Neuronal stem cell (in vitro differentiated cells): ENCODE measurements around the gene PIEZO2.

Experiments
- DNase-seq: peaks from one replicate; pipeline ENCODE4 v3.0.0-alpha.2; 2013; ENCODE audit warnings: low spot score
- H2AFZ ChIP-seq: one replicate; pipeline ENCODE4 v1.6.1; 2013; ENCODE audit warnings: mild to moderate bottlenecking, low read length, inconsistent platforms
- H2AK5ac ChIP-seq: 2 replicates; pipeline ENCODE4 v1.6.1; 2013; ENCODE audit warnings: low read depth, mild to moderate bottlenecking, inconsistent platforms, low read length, moderate library complexity, mixed read lengths
- H2BK120ac ChIP-seq: 2 replicates; pipeline ENCODE4 v1.6.1; 2013; ENCODE audit warnings: low read depth, mild to moderate bottlenecking, inconsistent platforms, low read length, moderate library complexity, mixed read lengths
- H2BK12ac ChIP-seq: one replicate; pipeline ENCODE4 v1.6.1; 2013; ENCODE audit warnings: low read length, inconsistent platforms
- H2BK15ac ChIP-seq: 2 replicates; pipeline ENCODE4 v1.6.1; 2013; ENCODE audit warnings: mild to moderate bottlenecking, low read length, inconsistent platforms, mixed read lengths
- H2BK5ac ChIP-seq: one replicate; pipeline ENCODE4 v1.6.1; 2013; ENCODE audit warnings: inconsistent platforms, mild to moderate bottlenecking, low read length, moderate library complexity
- H3K14ac ChIP-seq: one replicate; pipeline ENCODE4 v1.6.1; 2013; ENCODE audit warnings: low read length, inconsistent platforms
- H3K18ac ChIP-seq: 2 replicates; pipeline ENCODE4 v1.6.1; 2013; ENCODE audit warnings: low read length, inconsistent platforms
- H3K23ac ChIP-seq: 2 replicates; pipeline ENCODE4 v1.6.1; 2013; ENCODE audit warnings: low read depth, mild to moderate bottlenecking, mixed read lengths, low read length, inconsistent platforms; ENCODE audit not compliant: poor library complexity
- H3K27ac ChIP-seq: replicated peaks from 3 replicates; pipeline ENCODE4 v1.5.1; 2013; ENCODE audit warnings: low read length, inconsistent platforms
- H3K27me3 ChIP-seq, 3 experiments: 2 replicates each; pipeline ENCODE4 v1.6.1; 2013; ENCODE audit warnings: low read length in 3 of 3, mild to moderate bottlenecking in 2 of 3, inconsistent platforms in 1 of 3, low read depth in 1 of 3, mixed read lengths in 1 of 3, moderate library complexity in 1 of 3; ENCODE audit not compliant: control insufficient read depth in 3 of 3, insufficient read depth in 3 of 3
- H3K36me3 ChIP-seq, 2 donors: replicated peaks in 1 of 2; 2 replicates each; pipeline ENCODE4 v1.6.1; 2013; ENCODE audit warnings: low read length in 2 of 2; ENCODE audit not compliant: control insufficient read depth in 2 of 2, insufficient read depth in 2 of 2
- H3K4ac ChIP-seq: 2 replicates; pipeline ENCODE4 v1.6.1; 2013; ENCODE audit warnings: inconsistent platforms, mild to moderate bottlenecking, low read length, moderate library complexity
- H3K4me1 ChIP-seq, 2 donors: 1 replicate in 1 of 2; 2 replicates in 1 of 2; pipeline ENCODE4 v1.6.1; 2013; ENCODE audit warnings: low read length in 2 of 2, low read depth in 1 of 2; ENCODE audit not compliant: control insufficient read depth in 2 of 2, insufficient read depth in 1 of 2
- H3K4me2 ChIP-seq: one replicate; pipeline ENCODE4 v1.6.1; 2013; ENCODE audit warnings: mild to moderate bottlenecking, low read length, inconsistent platforms; ENCODE audit not compliant: insufficient read depth, poor library complexity, severe bottlenecking
- H3K4me3 ChIP-seq, 2 donors: 2 replicates each; pipeline ENCODE4 v1.5.1; 2013; ENCODE audit warnings: low read length in 2 of 2, mild to moderate bottlenecking in 2 of 2, inconsistent platforms in 1 of 2, moderate library complexity in 1 of 2
- H3K79me1 ChIP-seq: one replicate; pipeline ENCODE4 v1.6.1; 2013; ENCODE audit warnings: low read depth, mild to moderate bottlenecking, inconsistent platforms, low read length, moderate library complexity
- H3K9ac ChIP-seq: one replicate; pipeline ENCODE4 v1.6.1; 2013; ENCODE audit warnings: mild to moderate bottlenecking, low read depth, low read length, inconsistent platforms; ENCODE audit not compliant: poor library complexity
- H3K9me3 ChIP-seq, 2 donors: replicated peaks in 1 of 2; 2 replicates each; pipeline versions ENCODE3 to v1.6.1; 2013; ENCODE audit warnings: low read length in 2 of 2, mild to moderate bottlenecking in 2 of 2, inconsistent platforms in 1 of 2, low read depth in 1 of 2, mixed read lengths in 1 of 2, moderate library complexity in 1 of 2; ENCODE audit not compliant: control insufficient read depth in 2 of 2, insufficient read depth in 1 of 2
- H4K8ac ChIP-seq: one replicate; pipeline ENCODE4 v1.6.1; 2013; ENCODE audit warnings: low read depth, mild to moderate bottlenecking, inconsistent platforms, low read length, moderate library complexity
- H4K91ac ChIP-seq: one replicate; pipeline ENCODE4 v1.6.1; 2013; ENCODE audit warnings: low read length, low read depth, mild to moderate bottlenecking, inconsistent platforms; ENCODE audit not compliant: poor library complexity
- WGBS, 2 donors: extraction: QIAGEN DNeasy Blood & Tissue Kit; methylation state at CpG; one replicate each; pipeline ENCODE4 v1.1.7; 2013; ENCODE audit warnings: missing lambda C conversion rate in 2 of 2, mixed read lengths in 1 of 2; ENCODE audit not compliant: insufficient read length in 2 of 2, insufficient replicate concordance in 1 of 2; ENCODE audit errors: extremely low coverage in 2 of 2; 5-methylcytosine and 5-hydroxymethylcytosine counted together

Gene PIEZO2

DNA sequence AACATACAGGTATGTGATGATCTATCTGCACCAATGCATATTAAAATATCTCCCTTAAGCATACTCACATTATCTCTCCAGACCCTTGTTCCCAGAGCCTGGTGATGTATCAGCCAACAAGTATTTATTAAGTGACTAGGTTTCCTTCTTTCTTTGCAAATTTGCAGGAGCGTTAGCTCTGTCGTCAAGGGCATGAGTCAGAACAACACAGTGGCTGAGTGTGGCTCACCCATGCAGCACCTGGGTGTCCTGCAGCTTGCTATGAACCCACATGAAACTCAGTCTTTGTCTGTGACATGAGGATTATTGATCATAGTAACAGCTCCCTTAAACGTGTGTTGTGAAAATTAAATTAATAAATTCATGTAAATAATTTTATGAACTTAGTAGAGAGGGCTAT, 96.6 kb downstream of the PIEZO2 start:
- H3K23ac ChIP-seq: no peak overlapping the region
- no peak overlapping the region for H2BK120ac ChIP-seq
- H3K27me3 ChIP-seq: no peaks in the 10 kb centered on the region
- H3K9me3 ChIP-seq: no peaks in the 10 kb centered on the region
- no peak overlapping the region for H2BK12ac ChIP-seq
- peaks cover 2% of the 10 kb centered on the region for H3K79me1 ChIP-seq
- H4K91ac ChIP-seq: no peak overlapping the region
- H2BK5ac ChIP-seq: no peak overlapping the region
- H3K4ac ChIP-seq: no peak overlapping the region
- H3K18ac ChIP-seq: no peak overlapping the region
- no peak overlapping the region for H2AFZ ChIP-seq
- H2BK15ac ChIP-seq: no peak overlapping the region
- H3K4me2 ChIP-seq: no peak overlapping the region
- WGBS, 2 donors: no CpG with 5 or more reads among the region's 3 CpGs
- H3K4me3 ChIP-seq: no peak overlapping the region
- no peak for DNase-seq
- no peaks in the 10 kb centered on the region for H3K4me1 ChIP-seq
- H4K8ac ChIP-seq: no peak overlapping the region
- H3K9ac ChIP-seq: no peak overlapping the region
- no peak overlapping the region for H3K27ac ChIP-seq
- no peak overlapping the region for H3K14ac ChIP-seq
- H2AK5ac ChIP-seq: no peak overlapping the region
- no peaks in the 10 kb centered on the region for H3K36me3 ChIP-seq

DNA sequence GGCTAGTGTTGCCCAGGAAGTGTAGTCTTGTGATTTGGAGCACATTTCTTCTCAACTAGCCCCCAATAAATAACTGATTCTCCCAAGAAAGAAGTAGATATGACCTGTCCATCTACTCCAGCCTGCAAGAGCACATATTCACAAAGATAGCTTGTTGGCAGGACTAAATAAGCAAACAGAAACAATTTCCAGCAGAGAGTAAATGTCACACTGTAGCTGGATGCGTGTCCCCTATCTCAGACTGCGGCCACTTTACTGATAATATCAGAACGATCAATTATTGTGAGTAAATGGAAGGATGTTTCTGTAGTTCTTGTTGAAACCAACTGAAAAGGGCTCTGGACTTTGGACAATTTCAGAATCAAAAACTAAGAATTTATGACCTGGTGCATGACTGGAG, 97.9 kb downstream of the PIEZO2 start:
- H2BK5ac ChIP-seq: no peak overlapping the region
- no peaks in the 10 kb centered on the region for H3K36me3 ChIP-seq
- peaks cover 2% of the 10 kb centered on the region for H3K79me1 ChIP-seq
- H3K4me1 ChIP-seq: peaks cover 0 to 3% of the 10 kb centered on the region in 2 donors
- DNase-seq: no peak
- H2BK12ac ChIP-seq: no peak overlapping the region
- H2AK5ac ChIP-seq: no peak overlapping the region
- H2BK15ac ChIP-seq: no peak overlapping the region
- H3K9me3 ChIP-seq: no peaks in the 10 kb centered on the region
- no peak overlapping the region for H2AFZ ChIP-seq
- no peak overlapping the region for H2BK120ac ChIP-seq
- H3K4ac ChIP-seq: no peak overlapping the region
- H3K14ac ChIP-seq: no peak overlapping the region
- no peak overlapping the region for H4K91ac ChIP-seq
- no peak overlapping the region for H3K18ac ChIP-seq
- no peak overlapping the region for H3K23ac ChIP-seq
- H3K27ac ChIP-seq: no peak overlapping the region
- WGBS, 2 donors: no CpG with 5 or more reads among the region's 3 CpGs
- H3K4me3 ChIP-seq: no peak overlapping the region
- H3K27me3 ChIP-seq: no peaks in the 10 kb centered on the region
- H4K8ac ChIP-seq: no peak overlapping the region
- H3K9ac ChIP-seq: no peak overlapping the region
- H3K4me2 ChIP-seq: no peak overlapping the region

DNA sequence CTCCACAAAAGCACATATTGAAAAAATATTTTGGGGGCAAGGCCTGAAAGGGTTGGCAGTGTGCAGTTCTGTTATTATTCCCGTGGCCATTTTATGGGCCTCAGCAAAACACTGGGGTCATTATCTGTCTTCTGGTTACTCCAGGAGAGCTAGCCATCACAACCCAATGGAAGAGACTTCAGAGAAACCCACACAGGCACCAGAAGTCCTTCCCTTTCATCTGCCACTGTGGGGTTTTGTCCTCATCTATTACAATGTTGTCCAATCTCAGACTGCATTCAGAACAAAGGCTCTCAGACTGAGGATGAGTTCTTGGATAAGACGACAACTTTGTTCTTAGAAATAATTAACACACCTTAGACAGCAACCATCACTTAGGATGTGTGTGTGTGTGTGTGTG, 98.4 kb downstream of the PIEZO2 start:
- Histone ChIP-seq H3K79me1 (peaks cover 2% of the 10 kb centered on the region), H3K27ac (no peak overlapping the region), H2BK12ac (no peak overlapping the region), H2BK120ac (no peak overlapping the region), H4K91ac (no peak overlapping the region), H3K23ac (no peak overlapping the region), H3K9me3 (no peaks in the 10 kb centered on the region), H3K4me3 (no peak overlapping the region), H2BK15ac (no peak overlapping the region), H4K8ac (no peak overlapping the region), H2AFZ (no peak overlapping the region), H3K36me3 (no peaks in the 10 kb centered on the region), H3K27me3 (no peaks in the 10 kb centered on the region), H3K14ac (no peak overlapping the region), H3K4me2 (no peak overlapping the region), H3K18ac (no peak overlapping the region), H3K4ac (no peak overlapping the region), H3K9ac (no peak overlapping the region), H2AK5ac (no peak overlapping the region), H2BK5ac (no peak overlapping the region), H3K4me1 (peaks cover 0 to 3% of the 10 kb centered on the region in 2 donors)
- DNase-seq: no peak
- no CpG with 5 or more reads among the region's 2 CpGs for WGBS, 2 donors

DNA sequence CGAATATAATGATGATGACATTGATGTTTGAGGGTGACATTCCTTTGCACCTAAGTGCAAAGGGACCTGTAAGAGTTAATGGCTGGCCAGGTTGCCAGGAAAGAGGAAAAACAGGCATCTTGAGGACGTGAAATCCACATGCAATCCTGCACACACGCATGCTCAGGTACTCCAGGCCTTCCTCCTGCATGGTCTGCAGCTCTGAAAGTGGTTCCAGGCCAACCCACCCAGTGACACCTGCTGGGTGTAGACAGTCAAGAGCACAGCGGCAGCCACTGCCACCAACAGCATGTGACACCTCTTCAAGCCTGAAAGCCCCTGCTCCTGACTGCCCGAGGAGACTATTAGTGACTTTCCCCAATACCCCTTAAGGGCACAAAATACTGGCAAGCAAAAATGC, 101.6 kb downstream of the PIEZO2 start:
- no peak overlapping the region for H2BK12ac ChIP-seq
- H3K9me3 ChIP-seq: no peaks in the 10 kb centered on the region
- no peak overlapping the region for H2AFZ ChIP-seq
- H3K9ac ChIP-seq: no peak overlapping the region
- H2AK5ac ChIP-seq: no peak overlapping the region
- WGBS, 2 donors: no CpG with 5 or more reads among the region's 5 CpGs
- H4K8ac ChIP-seq: no peak overlapping the region
- H3K4me2 ChIP-seq: no peak overlapping the region
- H3K18ac ChIP-seq: no peak overlapping the region
- H3K23ac ChIP-seq: no peak overlapping the region
- H3K4me1 ChIP-seq: peaks cover 0 to 3% of the 10 kb centered on the region in 2 donors
- peaks cover 2% of the 10 kb centered on the region for H3K79me1 ChIP-seq
- no peak overlapping the region for H2BK5ac ChIP-seq
- no peak overlapping the region for H3K4ac ChIP-seq
- H3K27me3 ChIP-seq: no peaks in the 10 kb centered on the region
- no peaks in the 10 kb centered on the region for H3K36me3 ChIP-seq
- no peak for DNase-seq
- no peak overlapping the region for H3K4me3 ChIP-seq
- H2BK120ac ChIP-seq: no peak overlapping the region
- no peak overlapping the region for H3K14ac ChIP-seq
- H3K27ac ChIP-seq: no peak overlapping the region
- no peak overlapping the region for H4K91ac ChIP-seq
- no peak overlapping the region for H2BK15ac ChIP-seq
